Fibroblast of villous mesenchyme (primary cell): ENCODE results near the gene SNW1. TPM values are rescaled to one million over a fixed set of nuclear protein-coding genes. Genes with fewer than 3 reads are reported as not detected.
A peak's percentile ranks its signal among the peaks of the same experiment; 100 is the strongest.

Experiments used
- DNase-seq: peaks from one replicate; pipeline ENCODE4 v3.0.0-alpha.2; 2010; ENCODE audit warnings: low read depth
- H3K4me3 ChIP-seq: 2 replicates; pipeline ENCODE4 v1.5.1; 2011; ENCODE audit warnings: low read depth, mild to moderate bottlenecking, low read length
- CTCF ChIP-seq: IDR thresholded peaks from 2 replicates; pipeline ENCODE4 v1.5.1; 2012; ENCODE audit warnings: low read depth, mild to moderate bottlenecking, low read length; ENCODE audit not compliant: insufficient read depth
- total RNA-seq: library from RNA; depleted of rRNA; stranded (reverse); fragments of >200 nt; gene quantifications from 2 replicates; pipeline ENCODE4 v1.2.3, GENCODE V29; 2012

Gene SNW1
- total RNA-seq, 1 donor: 56.6 TPM

- no peak for DNase-seq
- TF ChIP-seq CTCF: no peak
Observed at GRCh38 chr14:77717608-77718305, 43.2 kb downstream of the SNW1 start.

GRCh38 chr14:77714926-77715325 is 46.0 kb downstream of the SNW1 start:
- no peak for DNase-seq
- TF ChIP-seq CTCF: no peak
- H3K4me3 ChIP-seq: no peak overlapping the region

More at GRCh38 chr14:77717608-77718305, 43.2 kb downstream of the SNW1 start:
- no peak overlapping the region for H3K4me3 ChIP-seq

- no peak for TF ChIP-seq CTCF
- DNase-seq: no peak
- H3K4me3 ChIP-seq: no peak overlapping the region
Observed at GRCh38 chr14:77710364-77710763, 50.6 kb downstream of the SNW1 start.

GRCh38 chr14:77709412-77709811 is 51.5 kb downstream of the SNW1 start:
- peak overlapping the region; percentile 82 for H3K4me3 ChIP-seq
- no peak for TF ChIP-seq CTCF
- no peak for DNase-seq

GRCh38 chr14:77708749-77709148 is 52.2 kb downstream of the SNW1 start:
- TF ChIP-seq CTCF: no peak
- peak overlapping the region; percentile 82 for H3K4me3 ChIP-seq
- no peak for DNase-seq

- peak within 1 kb of the TSS; percentile 82 for H3K4me3 ChIP-seq
- TF ChIP-seq CTCF: no peak
- peak; percentile 81 for DNase-seq
Observed at GRCh38 chr14:77707724-77708408, 53.1 kb downstream of the SNW1 start, which contains the start of the genes ALKBH1 and SLIRP. TSS of gene ALKBH1 (minus strand) at chr14:77708023. CDS start at chr14:77708004, 19 bp downstream. TSS of gene SLIRP (plus strand) at chr14:77708103. CDS start at chr14:77708112, 9 bp downstream.

GRCh38 chr14:77707355-77707723 is 53.6 kb downstream of the SNW1 start:
- DNase-seq: peak; percentile 72
- peak; percentile 49 for TF ChIP-seq CTCF
- peak overlapping the region; percentile 82 for H3K4me3 ChIP-seq
